ENCODE results near the gene DNLZ. TPM values are rescaled to one million over a fixed set of nuclear protein-coding genes. Genes with fewer than 3 reads are reported as not detected.
"Not testable (repeated sequence)": the region's sequence is repeated elsewhere in the genome, so short reads cannot be mapped to it uniquely, and the experiment has no call there.

Gene DNLZ
- polyA plus RNA-seq (2012; ENCODE audit: insufficient read depth, insufficient read length), result 22.0 TPM

GRCh38 chr9:136363106-136363948 lies at the start of gene DNLZ:
TSS of gene DNLZ (minus strand) at chr9:136363744. CDS start at chr9:136363714, 30 bp downstream.
- peak within 1 kb of the TSS; percentile 66 for H3K4me3 ChIP-seq (ENCODE audit: low read length)
- peak; percentile 88 for DNase-seq (ENCODE audit: low read depth, low spot score)

DNA sequence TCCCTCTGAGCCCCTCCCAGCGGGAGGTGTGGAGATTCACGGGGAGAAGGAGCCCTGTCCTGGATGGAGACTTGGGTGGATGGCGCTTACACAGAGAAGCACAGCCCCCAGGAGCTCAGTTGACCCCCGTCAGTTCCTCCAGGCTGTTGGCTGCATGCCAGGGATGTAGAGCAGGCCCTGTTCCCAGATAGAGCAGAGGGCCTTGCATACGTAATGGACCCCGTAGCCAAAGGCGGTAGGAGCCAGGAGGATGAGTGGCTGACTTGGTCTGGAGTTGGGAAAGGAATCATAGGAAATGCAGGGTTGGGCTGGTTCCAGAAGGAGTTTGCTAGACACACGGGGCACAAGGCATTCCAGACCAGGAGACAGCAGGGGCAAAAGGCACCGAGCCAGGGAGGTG lies 49.4 kb upstream of the DNLZ start:
- DNase-seq (ENCODE audit: low read depth, low spot score), result no peak
- no peak overlapping the region for H3K4me3 ChIP-seq (ENCODE audit: low read length)

DNA sequence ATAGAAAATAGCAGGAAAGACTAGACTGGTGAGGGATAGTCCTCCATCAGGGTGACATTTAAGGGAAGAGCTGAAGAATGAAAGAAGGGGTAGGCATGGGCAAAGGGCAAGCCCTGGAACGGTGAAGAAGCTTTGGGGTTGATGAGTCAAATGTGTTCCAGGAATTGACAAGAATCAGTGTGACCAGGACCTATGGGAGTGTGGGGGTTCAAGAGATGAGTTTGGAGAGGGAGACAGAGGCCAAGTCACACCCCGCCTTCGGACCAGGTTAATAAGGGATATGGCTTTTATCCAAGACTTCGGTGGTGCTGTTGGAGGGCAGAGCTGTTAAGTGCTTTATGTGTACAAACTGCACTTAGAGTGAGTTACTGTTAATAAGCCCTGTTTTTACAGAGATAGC lies 47.8 kb upstream of the DNLZ start:
- H3K4me3 ChIP-seq (ENCODE audit: low read length), result peak overlapping the region; percentile 93
- DNase-seq (ENCODE audit: low read depth, low spot score), result no peak

DNA sequence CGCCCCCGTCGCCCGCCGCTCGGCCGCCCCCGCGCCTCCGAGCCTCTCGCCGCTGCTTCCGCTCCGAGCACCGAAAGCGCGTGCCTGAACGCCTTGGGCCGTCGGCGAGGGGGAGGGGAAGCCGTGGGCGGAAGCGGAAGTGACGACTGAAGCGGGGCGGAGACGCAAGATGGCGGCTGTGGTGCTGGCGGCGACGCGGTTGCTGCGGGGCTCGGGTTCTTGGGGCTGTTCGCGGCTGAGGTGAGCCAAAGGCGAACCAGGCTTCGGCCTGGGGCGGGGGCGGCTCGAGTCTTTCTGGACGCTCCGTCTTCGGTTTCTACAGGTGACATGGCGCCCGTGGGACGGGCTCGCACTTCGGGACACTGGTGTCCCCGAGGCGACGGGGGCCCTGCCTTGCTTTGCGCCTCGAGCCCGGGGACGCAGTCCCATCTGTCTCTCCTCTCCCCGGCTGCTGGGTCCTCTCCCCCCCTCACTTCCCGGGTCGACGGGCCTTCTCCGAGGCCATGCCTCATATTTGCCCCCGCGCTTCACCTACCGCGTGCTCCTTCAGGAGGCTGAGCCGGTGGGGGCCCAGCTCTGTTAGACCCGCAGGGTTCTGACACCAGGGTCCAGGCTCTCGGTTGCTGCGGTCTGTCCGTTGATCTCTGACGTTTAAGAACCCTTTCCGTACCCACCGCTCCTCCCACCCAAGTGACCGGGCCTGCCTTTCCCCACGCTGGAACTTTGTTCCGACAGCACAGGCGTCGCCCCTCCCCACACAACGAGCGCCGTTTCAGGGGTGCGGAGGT lies 47.1 kb upstream of the DNLZ start, which contains the start of the genes ENTR1 and PMPCA:
Gene ENTR1, minus strand, starts transcription at position 115 of the 788 bp plus-strand sequence. CDS start 217 bp downstream, outside the sequence.
Gene PMPCA, plus strand, starts transcription at position 159 of the 788 bp plus-strand sequence. Its CDS starts 11 bp downstream, at position 170.
- DNase-seq (ENCODE audit: low read depth, low spot score), result peak; percentile 82
- peak within 1 kb of the TSS; percentile 93 for H3K4me3 ChIP-seq (ENCODE audit: low read length)

DNA sequence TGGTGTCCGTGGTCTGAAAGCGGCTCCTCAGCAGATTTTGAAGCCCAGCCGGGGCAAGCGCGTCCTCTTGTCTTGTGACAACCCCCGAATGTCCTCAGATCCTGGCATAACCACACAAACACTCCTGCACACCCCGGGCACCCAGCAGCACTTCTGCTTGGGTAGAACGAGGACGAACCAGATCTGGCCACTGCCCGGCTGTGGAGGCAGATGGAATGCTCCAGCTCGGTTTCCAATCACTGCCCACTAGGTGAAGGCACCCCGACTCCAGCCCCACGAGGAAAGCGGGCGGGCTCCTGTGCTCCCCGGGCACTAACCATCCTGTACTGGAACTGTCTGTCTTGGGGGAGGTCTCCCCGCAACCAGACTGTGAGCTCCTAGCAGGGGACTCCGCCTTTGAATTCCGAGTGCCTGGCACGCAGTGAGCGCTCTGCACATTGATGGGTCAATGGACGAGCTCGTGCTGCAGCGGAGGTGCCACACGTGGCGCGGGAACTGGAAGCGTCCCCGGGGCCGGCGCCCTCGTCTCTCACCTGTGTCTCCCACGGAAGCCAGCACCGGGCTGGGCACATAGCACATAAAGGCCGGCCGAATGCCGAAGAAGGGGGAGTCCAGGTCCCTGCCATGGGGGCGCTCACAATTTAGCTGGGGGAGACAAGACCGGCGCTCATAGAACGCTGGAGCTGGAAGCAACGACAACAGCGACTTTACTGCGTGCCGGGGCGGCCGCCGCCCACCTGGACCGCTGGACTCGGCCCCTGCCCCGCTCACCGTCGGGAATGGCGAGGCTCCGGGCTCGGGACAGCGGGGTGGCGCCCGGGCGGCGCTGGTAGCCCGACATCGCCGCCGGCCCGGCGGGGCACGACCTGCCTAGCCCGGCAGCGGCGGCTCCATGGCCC lies 46.3 kb upstream of the DNLZ start:
- no peak for DNase-seq (ENCODE audit: low read depth, low spot score)
- H3K4me3 ChIP-seq (ENCODE audit: low read length), result peak overlapping the region; percentile 80

GRCh38 chr9:136407911-136408310 lies 44.4 kb upstream of the DNLZ start:
- H3K4me3 ChIP-seq (ENCODE audit: low read length), result no peak overlapping the region
- DNase-seq (ENCODE audit: low read depth, low spot score), result no peak

- not testable (repeated sequence) for H3K4me3 ChIP-seq (ENCODE audit: low read length)
Measured at GRCh38 chr9:136407061-136407460, 43.5 kb upstream of the DNLZ start.

DNA sequence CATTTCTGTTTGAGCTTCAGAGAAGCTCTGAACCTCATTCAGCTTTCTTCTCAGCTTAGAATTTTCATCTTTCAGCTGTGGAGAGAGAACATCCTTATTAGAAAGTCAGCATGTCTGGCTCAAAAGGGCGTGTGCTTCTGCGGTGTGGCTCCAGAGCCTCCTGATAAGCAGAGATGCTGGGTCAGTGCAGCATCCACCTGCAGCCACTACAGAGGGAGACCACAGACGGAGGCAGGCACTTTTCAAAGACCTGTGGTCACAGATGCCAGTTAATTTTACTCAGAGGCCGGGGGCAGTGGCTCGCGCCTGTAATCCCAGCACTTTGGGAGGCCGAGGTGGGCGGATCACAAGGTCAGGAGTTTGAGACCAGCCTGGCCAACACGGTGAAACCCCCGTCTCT lies 42.4 kb upstream of the DNLZ start:
- not testable (repeated sequence) for DNase-seq (ENCODE audit: low read depth, low spot score); H3K4me3 ChIP-seq (ENCODE audit: low read length)

More at GRCh38 chr9:136407061-136407460, 43.5 kb upstream of the DNLZ start:
- DNase-seq (ENCODE audit: low read depth, low spot score), result not testable (repeated sequence)

DNA sequence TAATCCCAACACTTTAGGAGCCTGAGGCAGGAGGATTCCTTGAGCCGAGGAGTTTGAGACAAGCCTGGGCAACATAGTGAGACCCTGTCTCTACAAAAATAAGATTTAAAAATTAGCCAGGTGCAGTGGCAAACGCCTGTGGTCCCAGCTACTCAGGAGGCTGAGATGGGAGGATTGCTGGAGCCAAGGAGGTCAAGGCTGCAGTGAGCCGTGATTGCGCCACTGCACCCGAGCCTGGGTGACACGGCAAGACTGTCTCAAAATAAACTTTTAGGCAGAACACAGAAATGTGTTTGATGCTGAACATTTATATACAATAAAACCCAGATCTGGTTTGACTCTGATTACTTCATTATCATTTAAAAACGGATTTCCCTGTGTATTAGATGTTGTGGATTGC lies 41.9 kb upstream of the DNLZ start:
- DNase-seq (ENCODE audit: low read depth, low spot score), result no peak

DNA sequence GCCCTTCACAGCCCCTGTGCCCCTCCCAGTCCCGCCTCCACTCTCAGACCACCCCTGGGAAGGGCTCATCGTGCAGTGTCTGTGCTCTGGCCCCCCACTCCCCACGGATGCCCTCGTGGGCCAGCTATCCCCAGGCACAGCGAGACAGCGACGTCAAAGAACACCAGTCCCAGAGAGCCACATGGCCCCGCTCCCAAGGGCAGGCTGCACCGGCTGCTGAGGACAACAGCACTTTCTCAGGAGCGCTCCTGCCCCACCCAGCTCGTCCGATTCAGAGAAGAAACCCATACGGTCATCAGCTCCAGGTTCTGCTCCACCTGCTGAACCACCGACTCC lies 41.2 kb upstream of the DNLZ start:
- no peak overlapping the region for H3K4me3 ChIP-seq (ENCODE audit: low read length)

More for the DNA sequence above, 41.9 kb upstream of the DNLZ start:
- no peak overlapping the region for H3K4me3 ChIP-seq (ENCODE audit: low read length)

DNA sequence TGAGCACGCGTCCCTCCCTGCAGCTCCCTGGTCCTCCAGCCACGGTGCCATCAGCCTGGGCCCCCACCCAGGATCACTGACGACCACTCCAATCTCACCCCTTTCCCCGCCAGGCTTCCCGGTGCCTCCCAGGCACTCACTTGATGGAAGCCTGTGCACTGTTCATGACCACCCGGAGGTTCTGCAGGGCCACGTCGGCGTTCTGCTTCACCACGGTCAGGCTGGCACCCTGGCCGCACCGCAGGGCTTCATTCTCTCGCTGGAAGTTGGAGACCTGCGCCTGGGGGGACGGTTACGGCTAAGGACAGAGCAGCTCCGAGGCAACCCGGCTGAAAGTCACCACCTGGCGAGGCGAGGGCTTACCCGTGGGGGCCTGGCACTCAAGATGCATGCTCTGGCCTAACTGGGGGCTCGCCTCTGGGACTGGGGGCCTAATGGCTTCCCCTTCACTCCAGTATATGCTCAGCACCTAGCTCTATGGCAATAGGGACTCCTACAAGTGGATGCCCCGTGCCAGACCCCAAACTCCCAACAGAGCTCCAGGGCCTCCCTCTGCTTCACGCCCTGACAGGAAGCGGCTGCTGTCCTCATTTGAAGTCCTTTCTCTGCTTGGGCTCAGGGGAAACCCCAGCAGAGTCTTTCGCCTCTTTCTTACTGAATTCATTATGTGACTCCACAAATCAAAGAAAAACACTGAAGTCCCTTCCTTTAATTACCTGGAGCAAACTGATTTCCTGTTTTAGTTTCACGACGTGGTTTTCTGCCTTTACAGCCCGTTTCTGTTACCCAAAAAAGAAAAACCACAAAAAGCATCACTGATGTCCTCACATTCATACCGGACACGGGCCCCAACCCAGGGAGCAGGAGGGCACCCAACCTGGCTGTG lies 40.6 kb upstream of the DNLZ start:
- no peak for DNase-seq (ENCODE audit: low read depth, low spot score)
- H3K4me3 ChIP-seq (ENCODE audit: low read length), result no peak overlapping the region

More for the DNA sequence above, 41.2 kb upstream of the DNLZ start:
- DNase-seq (ENCODE audit: low read depth, low spot score), result no peak

- H3K4me3 ChIP-seq (ENCODE audit: low read length), result no peak overlapping the region
- peak; percentile 25 for DNase-seq (ENCODE audit: low read depth, low spot score)
Measured at GRCh38 chr9:136403538-136403914, 40.0 kb upstream of the DNLZ start.

- DNase-seq (ENCODE audit: low read depth, low spot score), result no peak
Measured at GRCh38 chr9:136402067-136402466, 38.5 kb upstream of the DNLZ start.

GRCh38 chr9:136401173-136401922 lies 37.8 kb upstream of the DNLZ start:
- DNase-seq (ENCODE audit: low read depth, low spot score), result no peak

More at GRCh38 chr9:136402067-136402466, 38.5 kb upstream of the DNLZ start:
- H3K4me3 ChIP-seq (ENCODE audit: low read length), result no peak overlapping the region

GRCh38 chr9:136400038-136400834 lies 36.7 kb upstream of the DNLZ start, which contains the start of gene SNAPC4:
TSS of gene SNAPC4 (minus strand) at chr9:136400170. CDS start at chr9:136398428, 1,742 bp downstream.
- H3K4me3 ChIP-seq (ENCODE audit: low read length), result peak within 1 kb of the TSS; percentile 87
- DNase-seq (ENCODE audit: low read depth, low spot score), result peak; percentile 77

More at GRCh38 chr9:136401173-136401922, 37.8 kb upstream of the DNLZ start:
- H3K4me3 ChIP-seq (ENCODE audit: low read length), result no peak overlapping the region

All from Jurkat, Clone E6-1 (cell line).